ENCODE data around the gene C11orf68. TPM values are rescaled to one million over a fixed set of nuclear protein-coding genes. Genes with fewer than 3 reads are reported as not detected.

The C11orf68 gene
- total RNA-seq, 1 experiment from 2014 or later: 15.7 TPM

DNA sequence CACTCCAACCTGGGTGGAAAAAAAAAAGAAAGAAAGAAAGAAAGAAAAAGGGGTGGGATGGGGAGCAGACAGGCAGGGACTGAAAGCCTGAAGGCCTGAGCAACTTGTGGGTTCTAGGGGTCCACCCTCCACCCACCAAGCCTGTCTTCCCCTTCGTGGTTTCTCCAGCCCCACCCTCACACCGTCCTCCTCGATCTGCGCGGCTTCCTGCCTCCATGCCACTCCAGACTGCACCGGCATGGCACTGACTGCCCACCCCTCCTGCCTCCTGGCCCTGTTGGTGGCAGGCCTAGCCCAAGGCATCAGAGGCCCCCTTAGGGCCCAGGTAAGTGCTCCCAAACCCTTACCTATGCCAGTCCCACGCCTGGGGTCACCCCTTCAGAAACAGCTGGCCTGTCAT, 39.2 kb downstream of the C11orf68 start, which contains the start of gene CTSW:
Gene CTSW (plus strand): TSS at position 221 of the 400 bp plus-strand sequence. CDS start 18 bp downstream, at position 239.
- H2BK20ac ChIP-seq (ENCODE audit: low read depth, low read length, poor library complexity, severe bottlenecking): no peak within 1 kb of the TSS
- H3K9me3 ChIP-seq (ENCODE audit: control insufficient read depth, low read depth, low read length): no peaks in the 10 kb centered on the region
- H3T11ph ChIP-seq (ENCODE audit: low read length): no peak within 1 kb of the TSS
- H3K18ac ChIP-seq (ENCODE audit: insufficient read length, low read depth, low read length): no peak within 1 kb of the TSS
- no peak within 1 kb of the TSS for H4K8ac ChIP-seq (replicated peaks; ENCODE audit: insufficient read length, low read depth, low read length)
- no peak within 1 kb of the TSS for H3K23ac ChIP-seq (ENCODE audit: insufficient read length, low read depth, low read length)
- Mint-ChIP-seq H3K9me3 (no peaks in the 10 kb centered on the region; a peak in 1 of 5 replicates), H3K27me3 (ENCODE audit: low read depth) (peaks cover 17% of the 10 kb centered on the region), H3K27ac (peak within 1 kb of the TSS in 1 of 3 experiments; percentile 62; a peak in 1 of 7 replicates), H3K36me3 (ENCODE audit: insufficient read depth in 1 of 3, low read depth in 3 of 3) (peaks cover 18 to 30% (median 27%) of the 10 kb centered on the region in 3 experiments; a peak in 6 of 7 replicates), H3K4me3 (no peak within 1 kb of the TSS), H3K4me1 (peaks cover 2 to 6% of the 10 kb centered on the region in 2 experiments)
- no peak within 1 kb of the TSS for H3K56ac ChIP-seq (ENCODE audit: insufficient read length, low read depth, low read length)
- no peak within 1 kb of the TSS for H3K9ac ChIP-seq (ENCODE audit: extremely low read depth, insufficient read length, low read length)
- H3K4ac ChIP-seq (ENCODE audit: low read depth, low read length): no peak within 1 kb of the TSS
- TF ChIP-seq, protein P1, sequence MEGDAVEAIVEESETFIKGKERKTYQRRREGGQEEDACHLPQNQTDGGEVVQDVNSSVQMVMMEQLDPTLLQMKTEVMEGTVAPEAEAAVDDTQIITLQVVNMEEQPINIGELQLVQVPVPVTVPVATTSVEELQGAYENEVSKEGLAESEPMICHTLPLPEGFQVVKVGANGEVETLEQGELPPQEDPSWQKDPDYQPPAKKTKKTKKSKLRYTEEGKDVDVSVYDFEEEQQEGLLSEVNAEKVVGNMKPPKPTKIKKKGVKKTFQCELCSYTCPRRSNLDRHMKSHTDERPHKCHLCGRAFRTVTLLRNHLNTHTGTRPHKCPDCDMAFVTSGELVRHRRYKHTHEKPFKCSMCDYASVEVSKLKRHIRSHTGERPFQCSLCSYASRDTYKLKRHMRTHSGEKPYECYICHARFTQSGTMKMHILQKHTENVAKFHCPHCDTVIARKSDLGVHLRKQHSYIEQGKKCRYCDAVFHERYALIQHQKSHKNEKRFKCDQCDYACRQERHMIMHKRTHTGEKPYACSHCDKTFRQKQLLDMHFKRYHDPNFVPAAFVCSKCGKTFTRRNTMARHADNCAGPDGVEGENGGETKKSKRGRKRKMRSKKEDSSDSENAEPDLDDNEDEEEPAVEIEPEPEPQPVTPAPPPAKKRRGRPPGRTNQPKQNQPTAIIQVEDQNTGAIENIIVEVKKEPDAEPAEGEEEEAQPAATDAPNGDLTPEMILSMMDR (conservative IDR thresholded peaks at IDR 0.05): no peak
- no peak within 1 kb of the TSS for H3K27ac ChIP-seq (ENCODE audit: insufficient read length, low read depth, low read length)
- H2AK5ac ChIP-seq (ENCODE audit: insufficient read length, low read length): no peak within 1 kb of the TSS
- no peak for DNase-seq
- H2BK15ac ChIP-seq (ENCODE audit: low read depth, low read length): no peak within 1 kb of the TSS
- no peaks in the 10 kb centered on the region for H3K79me2 ChIP-seq (ENCODE audit: insufficient read depth, low read length)
- no peak within 1 kb of the TSS for H3K4me2 ChIP-seq (ENCODE audit: insufficient read depth, insufficient read length, low read length)
- WGBS (ENCODE audit: extremely low coverage, insufficient read length, low lambda C conversion rate): no CpG with 5 or more reads among the region's 7 CpGs
- H4K20me1 ChIP-seq (ENCODE audit: control insufficient read depth, insufficient read depth, insufficient read length): no peaks in the 10 kb centered on the region
- no peak within 1 kb of the TSS for H2AFZ ChIP-seq (ENCODE audit: low read length)
- H2BK5ac ChIP-seq (ENCODE audit: insufficient read length, low read length): no peak within 1 kb of the TSS
- no peak within 1 kb of the TSS; the same call in 1 of the 2 replicates for H3K14ac ChIP-seq (ENCODE audit: insufficient read depth, low read length)
- H4K5ac ChIP-seq (ENCODE audit: insufficient read length, low read depth, low read length): no peak within 1 kb of the TSS
- no peaks in the 10 kb centered on the region for H3K27me3 ChIP-seq (ENCODE audit: insufficient read depth, low read length)
- H2BK12ac ChIP-seq (ENCODE audit: insufficient read length, low read depth, low read length): no peak within 1 kb of the TSS
- no peaks in the 10 kb centered on the region for H3K23me2 ChIP-seq (ENCODE audit: insufficient read length, low read depth, low read length, poor library complexity, severe bottlenecking)
- no peaks in the 10 kb centered on the region for H3K4me1 ChIP-seq (ENCODE audit: insufficient read depth, low read length)
- H2BK120ac ChIP-seq (ENCODE audit: low read depth, low read length, poor library complexity, severe bottlenecking): no peak within 1 kb of the TSS
- no peaks in the 10 kb centered on the region for H3K79me1 ChIP-seq (ENCODE audit: insufficient read depth, low read depth, low read length, poor library complexity, severe bottlenecking)
- H4K91ac ChIP-seq (ENCODE audit: insufficient read length, low read depth, low read length): no peak within 1 kb of the TSS
